ENCODE data around the gene WIPF3.
"Not testable (repeated sequence)": the region's sequence is repeated elsewhere in the genome, so short reads cannot be mapped to it uniquely, and the experiment has no call there.

WIPF3 gene

DNA sequence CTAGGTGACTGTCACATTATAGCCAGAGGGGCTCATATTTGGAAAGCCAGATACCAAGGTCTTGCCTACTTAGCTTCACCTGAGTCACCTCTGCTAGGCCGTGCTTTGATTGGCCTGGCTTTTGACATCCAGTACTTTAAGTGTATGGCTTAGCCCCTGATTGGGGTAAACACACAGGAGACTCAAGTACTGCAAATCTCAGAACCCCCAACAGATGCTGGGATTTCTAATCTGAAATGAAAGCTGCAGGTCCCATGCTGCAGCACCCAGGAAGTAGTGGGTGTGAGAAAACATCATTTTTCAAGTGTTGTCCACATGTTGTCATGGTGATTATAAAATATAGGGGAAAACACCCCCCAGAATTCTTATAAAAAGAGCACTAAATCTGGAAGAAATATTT lies 76.2 kb downstream of the WIPF3 start:
- no peak for DNase-seq

- DNase-seq = peak; percentile 47
Observed at GRCh38 chr7:29883462-29884398, 77.4 kb downstream of the WIPF3 start.

DNA sequence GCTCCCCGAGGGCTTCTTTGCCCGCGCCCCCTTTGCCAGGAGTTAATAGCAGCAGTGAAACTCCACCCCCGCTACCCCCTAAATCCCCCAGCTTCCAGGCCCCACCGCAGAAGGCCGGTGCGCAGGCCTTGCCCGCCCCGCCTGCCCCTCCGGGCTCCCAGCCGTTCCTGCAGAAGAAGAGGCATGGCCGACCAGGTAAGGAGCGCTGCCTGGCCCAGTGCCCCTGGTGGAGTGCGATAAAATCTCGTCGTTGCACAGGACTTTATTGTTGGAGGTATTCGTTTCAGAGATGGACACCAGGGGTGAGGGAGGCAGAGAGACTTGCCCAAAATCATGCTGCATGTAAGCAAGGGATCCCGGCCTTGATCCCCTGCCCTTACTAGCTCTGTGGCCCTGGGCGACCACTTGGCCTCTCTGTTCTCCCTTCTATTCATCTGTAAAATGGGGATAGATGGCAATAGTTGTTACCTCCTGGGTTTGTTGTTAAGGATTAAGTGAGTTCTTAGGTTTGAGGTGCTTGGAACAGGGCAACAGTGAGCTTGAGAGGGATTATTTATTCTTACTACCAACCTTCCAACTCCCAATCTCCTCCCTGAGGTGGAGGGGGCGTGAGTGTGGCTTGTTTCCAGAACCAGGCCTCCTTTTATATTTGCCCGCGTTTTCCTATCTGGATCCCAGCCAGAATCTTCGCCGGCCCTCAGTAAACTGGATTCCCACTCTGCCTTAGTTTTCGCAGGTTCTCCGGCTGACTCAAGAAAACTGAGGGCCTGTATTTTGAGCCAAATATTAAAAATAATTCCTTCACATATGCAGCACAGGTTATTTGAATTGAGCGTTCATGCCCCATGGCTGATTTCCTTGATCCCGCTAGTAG lies 78.3 kb downstream of the WIPF3 start:
- DNase-seq = peak; percentile 39

DNA sequence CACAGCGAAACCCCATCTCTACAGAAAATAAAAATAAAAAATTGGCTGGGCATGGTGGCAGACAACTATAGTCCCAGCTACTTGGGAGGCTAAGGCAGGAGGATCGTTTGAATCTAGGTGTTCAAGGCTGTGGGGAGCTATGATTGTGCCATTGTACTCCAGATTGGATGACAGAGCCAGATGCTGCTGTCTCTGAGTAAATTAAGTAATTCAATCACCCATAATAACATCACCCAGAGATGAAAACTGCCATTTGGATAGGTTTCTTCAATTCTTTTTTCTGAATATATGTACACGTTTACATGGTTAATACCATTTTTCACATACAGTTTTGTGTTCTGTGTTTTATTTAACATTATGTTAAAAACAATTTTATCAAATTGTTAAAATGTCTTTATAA lies 79.3 kb downstream of the WIPF3 start:
- no peak for DNase-seq

- DNase-seq = no peak
Observed at GRCh38 chr7:29886827-29887226, 80.5 kb downstream of the WIPF3 start.

DNA sequence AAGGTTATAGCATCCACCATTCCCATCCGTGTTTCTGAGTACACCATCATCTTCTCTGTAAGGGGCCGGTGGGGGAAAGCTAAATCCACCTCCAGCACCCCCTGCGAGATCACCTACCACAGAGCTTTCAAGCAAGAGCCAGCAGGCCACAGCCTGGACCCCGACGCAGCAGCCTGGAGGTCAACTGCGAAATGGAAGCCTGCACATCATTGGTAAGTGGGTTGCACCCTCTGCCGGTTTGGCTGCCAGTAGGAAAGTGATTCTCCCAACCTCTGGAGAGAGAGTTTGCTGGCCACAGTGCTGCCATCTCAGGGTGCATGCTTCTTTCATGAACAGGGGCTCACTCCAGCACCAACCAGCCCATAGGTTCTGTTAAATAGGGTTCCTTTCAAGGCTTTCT lies 81.7 kb downstream of the WIPF3 start:
- DNase-seq = no peak

DNA sequence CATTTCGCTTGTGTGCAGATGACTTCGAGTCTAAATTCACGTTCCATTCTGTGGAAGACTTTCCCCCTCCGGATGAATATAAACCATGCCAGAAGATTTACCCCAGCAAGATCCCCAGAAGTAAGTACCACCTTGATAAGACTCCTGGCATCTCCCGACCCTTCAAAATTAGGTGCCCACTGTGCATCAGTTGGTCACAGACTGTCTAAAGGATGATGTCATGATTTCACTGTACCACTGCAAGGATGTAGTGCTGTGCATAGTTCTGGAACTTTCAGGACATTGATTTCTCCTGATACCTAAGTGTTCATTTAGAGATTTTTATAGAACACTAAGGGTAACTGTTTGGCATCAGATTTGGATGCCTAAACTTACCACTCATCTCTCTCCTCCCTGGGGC lies 83.0 kb downstream of the WIPF3 start:
- DNase-seq = no peak

DNA sequence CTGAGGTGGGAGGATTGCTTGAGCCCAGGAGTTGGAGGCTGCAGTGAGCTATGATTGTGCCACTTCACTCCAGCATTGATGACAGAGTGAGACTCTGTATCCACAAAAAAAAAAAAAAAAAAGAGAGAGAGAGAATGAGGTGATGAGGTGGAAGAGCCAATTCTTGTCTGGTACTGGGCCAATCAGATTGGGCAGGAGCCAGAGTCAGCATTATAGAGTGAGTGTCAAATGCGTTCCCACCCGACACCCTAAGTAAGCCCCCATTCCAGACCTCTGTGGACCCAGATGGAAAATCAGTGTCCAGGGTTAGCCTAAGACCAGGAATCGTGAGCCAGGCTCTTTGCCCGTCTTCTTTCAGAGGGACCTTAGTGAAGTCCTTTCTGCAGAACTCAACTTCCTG lies 83.9 kb downstream of the WIPF3 start:
- DNase-seq = no peak

- not testable (repeated sequence) for DNase-seq
Observed at GRCh38 chr7:29890786-29891185, 84.5 kb downstream of the WIPF3 start.

- DNase-seq = no peak
Observed at GRCh38 chr7:29891766-29892165, 85.5 kb downstream of the WIPF3 start.

DNA sequence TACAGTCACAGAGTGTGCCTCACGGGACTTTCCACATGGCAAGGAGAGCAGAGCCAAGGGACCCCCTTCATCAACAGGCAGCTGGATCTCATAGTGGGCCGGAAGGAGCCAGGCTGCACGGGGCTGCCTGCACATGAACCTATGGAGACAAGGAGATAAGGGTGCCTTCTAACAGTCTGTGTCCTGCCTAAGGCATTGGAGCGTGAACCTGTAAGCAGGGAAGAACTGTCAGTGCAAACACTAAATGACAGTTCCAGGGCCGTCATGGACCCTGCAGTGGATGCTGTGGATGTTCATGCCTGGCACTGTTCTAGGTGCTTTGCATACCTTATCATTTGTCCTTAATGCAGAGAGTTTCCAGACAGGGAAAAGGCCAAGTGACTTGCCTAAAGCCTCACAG lies 85.9 kb downstream of the WIPF3 start:
- DNase-seq = no peak

GRCh38 chr7:29893351-29893965 lies 87.2 kb downstream of the WIPF3 start:
- no peak for DNase-seq

GRCh38 chr7:29894256-29894655 lies 87.9 kb downstream of the WIPF3 start:
- no peak for DNase-seq

DNA sequence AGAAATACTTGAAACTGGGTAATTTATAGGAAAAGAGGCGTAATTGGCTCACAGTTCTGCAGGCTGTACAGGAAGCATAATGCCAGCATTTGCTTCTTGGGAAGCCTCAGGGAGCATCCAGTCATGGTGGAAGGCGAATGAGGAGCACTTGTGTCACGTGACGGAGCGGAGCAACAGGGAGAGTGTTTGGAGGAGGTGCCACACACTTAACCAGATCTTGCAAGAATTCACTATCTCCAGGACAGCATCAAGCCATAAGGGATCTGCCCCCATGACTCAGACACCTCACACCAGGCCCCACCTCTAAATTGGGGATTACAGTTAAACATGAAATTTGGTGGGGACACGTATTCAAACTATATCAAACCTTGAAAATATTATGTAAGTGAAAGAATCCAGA lies 89.3 kb downstream of the WIPF3 start:
- DNase-seq = no peak

GRCh38 chr7:29896685-29897411 lies 90.5 kb downstream of the WIPF3 start:
- DNase-seq = no peak

GRCh38 chr7:29898301-29898700 lies 92.0 kb downstream of the WIPF3 start:
- no peak for DNase-seq

- DNase-seq = no peak
Observed at GRCh38 chr7:29900745-29901144, 94.4 kb downstream of the WIPF3 start.

- DNase-seq = no peak
Observed at GRCh38 chr7:29906200-29907022, 100.1 kb downstream of the WIPF3 start.

DNA sequence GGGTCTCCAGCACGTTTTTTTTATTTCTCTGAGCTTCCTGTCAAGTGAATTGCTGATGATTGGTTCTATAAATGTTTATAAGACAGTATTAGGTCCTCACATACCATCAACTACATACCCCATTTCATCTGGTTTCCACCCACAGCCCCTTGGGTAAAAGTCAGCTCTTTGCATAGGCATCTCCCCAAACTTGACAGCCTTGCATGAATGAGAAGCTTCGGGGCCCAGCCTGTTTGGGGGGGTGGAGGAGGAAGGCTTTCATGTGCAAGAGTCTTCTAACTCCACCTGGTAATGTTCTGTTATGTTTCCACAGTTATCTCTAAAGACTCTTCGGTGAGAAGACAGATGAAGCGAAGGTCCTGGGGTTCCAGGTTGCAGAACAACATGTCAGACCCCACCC lies 107.9 kb downstream of the WIPF3 start:
- DNase-seq = no peak

DNA sequence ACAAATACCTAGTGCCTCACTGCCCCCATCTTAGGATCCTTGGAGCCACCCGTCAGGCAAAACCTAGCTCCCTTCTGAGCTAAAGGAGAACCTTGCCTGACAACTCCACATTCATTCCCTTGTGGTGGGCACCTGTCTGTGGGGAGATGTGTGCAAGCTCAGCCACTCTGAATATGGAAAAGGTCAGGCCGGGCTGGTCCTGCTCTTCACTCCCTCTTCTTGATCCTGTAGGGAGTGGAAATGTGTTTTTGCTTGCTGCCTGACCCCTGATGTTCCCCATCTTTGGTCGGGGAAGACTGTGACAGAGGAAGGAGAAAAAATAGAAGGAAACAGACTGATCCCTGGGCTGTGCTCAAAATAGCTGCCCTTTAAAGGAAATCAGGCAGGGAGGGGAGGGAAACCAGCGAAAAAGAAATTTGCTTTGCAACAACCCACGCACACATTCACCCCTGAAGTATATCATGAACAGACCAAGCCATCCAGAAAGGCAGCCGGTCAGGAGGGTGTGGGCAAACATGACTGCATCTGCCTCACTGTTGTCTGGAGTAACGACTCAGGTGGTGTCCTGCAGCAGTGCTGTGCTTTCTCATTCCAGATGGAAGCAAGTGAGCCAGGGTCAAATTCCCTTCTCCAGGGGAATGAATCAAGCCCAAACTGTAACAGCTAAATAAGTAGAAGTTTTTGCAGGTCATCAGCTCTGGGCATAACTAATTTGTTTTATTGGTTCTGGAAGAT lies 109.3 kb downstream of the WIPF3 start:
- no peak for DNase-seq

DNA sequence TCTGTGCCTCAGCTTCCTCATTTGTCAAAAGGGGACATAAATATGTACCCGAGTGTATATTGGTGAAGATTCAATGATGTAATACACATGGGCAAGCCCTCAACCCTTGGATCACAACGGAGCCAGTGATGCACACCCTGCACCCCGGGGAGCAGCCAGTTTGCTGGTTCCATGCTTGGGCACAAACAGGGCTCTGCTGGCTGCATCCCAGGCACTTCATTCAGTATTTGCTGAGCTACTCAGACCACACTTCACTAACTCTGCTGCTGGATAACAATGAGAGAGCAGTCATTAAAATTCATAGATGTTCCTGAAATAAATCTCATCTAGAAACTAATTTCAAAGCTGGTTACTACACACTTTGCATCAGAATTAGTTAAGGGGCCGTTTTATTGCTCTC lies 111.3 kb downstream of the WIPF3 start:
- DNase-seq = no peak
